MCF 10A (cell line): Measurements from ENCODE around the gene GPR75. TPM values are rescaled to one million over a fixed set of nuclear protein-coding genes. Genes with fewer than 3 reads are reported as not detected.

Experiments used
- BruUV-seq: library from RNA; stranded (reverse); fragments of 400-500 nt; replicated peaks from 2 replicates; lab custom pipeline; 2021; lab: Mats Ljungman, UMichigan
- CTCF ChIA-PET: fragments of 300-600 bp; sonication (Branson Sonifier 250); formaldehyde crosslinking; extraction: SDS; loops from one replicate; lab custom pipeline; 2021; ENCODE audit warnings: antibody characterized with exemption, inconsistent platforms; lab: Yijun Ruan, JAX
- POLR2A ChIA-PET: fragments of 300-600, 350-650 bp; sonication (Branson Sonifier 250); formaldehyde crosslinking; extraction: SDS; loops from one replicate; lab custom pipeline; 2020; ENCODE audit warnings: antibody characterized with exemption, inconsistent platforms; lab: Yijun Ruan, JAX
- DNase-seq: peaks from one replicate; pipeline ENCODE4 v3.0.0-alpha.2; 2018; ENCODE audit not compliant: unreplicated experiment
- H3K27ac Mint-ChIP-seq: one replicate; pipeline ENCODE4 v1.8.0; 2022; ENCODE audit warnings: mild to moderate bottlenecking, low read depth, mixed read lengths; ENCODE audit not compliant: unreplicated experiment
- H3K27me3 Mint-ChIP-seq: one replicate; pipeline ENCODE4 v1.8.0; 2022; ENCODE audit warnings: mixed read lengths; ENCODE audit not compliant: insufficient read depth, unreplicated experiment
- H3K36me3 Mint-ChIP-seq: one replicate; pipeline ENCODE4 v1.8.0; 2022; ENCODE audit warnings: mild to moderate bottlenecking, moderate library complexity, mixed read lengths; ENCODE audit not compliant: insufficient read depth, unreplicated experiment
- H3K4me1 Mint-ChIP-seq: one replicate; pipeline ENCODE4 v1.8.0; 2022; ENCODE audit warnings: mixed read lengths; ENCODE audit not compliant: insufficient read depth, unreplicated experiment
- H3K4me3 Mint-ChIP-seq: one replicate; pipeline ENCODE4 v1.8.0; 2022; ENCODE audit warnings: mild to moderate bottlenecking, moderate library complexity, mixed read lengths; ENCODE audit not compliant: unreplicated experiment
- H3K9me3 Mint-ChIP-seq: one replicate; pipeline ENCODE4 v1.8.0; 2022; ENCODE audit warnings: mixed read lengths; ENCODE audit not compliant: unreplicated experiment
- CTCF ChIP-seq: fragments of 200-600 bp; IDR thresholded peaks from one replicate; pipeline ENCODE4 v1.8.0; 2022; ENCODE audit warnings: antibody characterized with exemption, mild to moderate bottlenecking; ENCODE audit not compliant: unreplicated experiment
- intact Hi-C: fragments of 100-400 bp; cut with micrococcal nuclease; formaldehyde crosslinking; loops from 2 replicates; pipeline ENCODE4 v1.14.1; 2022
- total RNA-seq: library from RNA; stranded (reverse); gene quantifications from 2 replicates; pipeline ENCODE4 v1.2.3, GENCODE V29; 2022

The GPR75 gene
- total RNA-seq, 1 experiment from 2014 or later, result 4.0 TPM

GRCh38 chr2:53877112-53877511 is 17.3 kb upstream of the GPR75 start:
- Mint-ChIP-seq H3K4me1 (peaks cover 6% of the 10 kb centered on the region), H3K36me3 (peaks cover 69% of the 10 kb centered on the region), H3K27ac (no peak overlapping the region), H3K9me3 (no peaks in the 10 kb centered on the region), H3K4me3 (no peak overlapping the region), H3K27me3 (no peaks in the 10 kb centered on the region)
- TF ChIP-seq CTCF, result no peak
- no TSS peak for BruUV-seq
- no peak for DNase-seq
- intact Hi-C loops, result no loop called here
- POLR2A ChIA-PET, result interaction anchor here (0.7 to 1.3 kb wide), 2 partner anchors 12 to 64 kb away, joined by 3 to 4 read pairs; no protein-coding TSS in a partner anchor
- CTCF ChIA-PET, result interaction anchor here (0.7 kb wide), 1 partner anchor 19 kb away, joined by 3 read pairs; no protein-coding TSS in a partner anchor

DNA sequence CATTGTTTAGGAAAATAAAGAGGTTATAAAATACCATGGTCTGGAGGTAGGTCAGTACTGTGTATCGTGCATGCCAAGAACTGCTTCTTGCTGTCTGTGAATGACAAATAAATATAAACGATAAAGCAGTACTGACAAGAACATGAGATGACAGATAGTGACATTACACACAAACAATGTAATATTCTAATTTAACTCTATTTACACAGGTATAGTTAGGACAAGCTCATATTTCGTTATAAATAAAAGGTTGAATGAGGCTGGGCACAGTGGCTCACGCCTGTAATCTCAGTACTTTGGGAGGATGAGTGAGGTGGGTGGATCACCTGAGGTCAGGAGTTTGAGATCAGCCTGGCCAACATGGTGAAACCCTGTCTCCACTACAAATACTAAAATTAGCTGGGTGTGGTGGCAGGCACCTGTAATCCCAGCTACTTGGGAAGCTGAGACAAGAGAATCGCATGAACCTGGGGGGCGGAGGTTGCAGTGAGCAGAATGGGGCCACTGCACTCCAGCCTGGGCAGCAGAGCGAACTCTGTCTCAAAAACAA is 14.7 kb upstream of the GPR75 start:
- H3K9me3 Mint-ChIP-seq, result no peaks in the 10 kb centered on the region
- no peaks in the 10 kb centered on the region for H3K4me1 Mint-ChIP-seq
- no peak overlapping the region for H3K4me3 Mint-ChIP-seq
- TF ChIP-seq CTCF, result no peak
- H3K27me3 Mint-ChIP-seq, result no peaks in the 10 kb centered on the region
- intact Hi-C loops, result no loop called here
- no TSS peak for BruUV-seq
- DNase-seq, result no peak
- CTCF ChIA-PET, result interaction anchor here (0.6 to 1.4 kb wide), 3 partner anchors 11 to 1316 kb away, joined by 3 read pairs; no protein-coding TSS in a partner anchor
- peaks cover 90% of the 10 kb centered on the region for H3K36me3 Mint-ChIP-seq
- no peak overlapping the region for H3K27ac Mint-ChIP-seq
- POLR2A ChIA-PET, result no interaction called here

- no peaks in the 10 kb centered on the region for H3K9me3 Mint-ChIP-seq
- no peaks in the 10 kb centered on the region for H3K4me1 Mint-ChIP-seq
- CTCF ChIA-PET, result no interaction called here
- intact Hi-C loops, result no loop called here
- no peaks in the 10 kb centered on the region for H3K27me3 Mint-ChIP-seq
- no peak overlapping the region for H3K27ac Mint-ChIP-seq
- TF ChIP-seq CTCF, result no peak
- POLR2A ChIA-PET, result interaction anchor here (0.7 to 1.0 kb wide), 2 partner anchors 27 to 48 kb away, joined by 3 read pairs; no protein-coding TSS in a partner anchor
- no peak overlapping the region for H3K4me3 Mint-ChIP-seq
- no peak for DNase-seq
- H3K36me3 Mint-ChIP-seq, result peaks cover 75% of the 10 kb centered on the region
- BruUV-seq, result no TSS peak
Observed at GRCh38 chr2:53867773-53868172, 8.0 kb upstream of the GPR75 start.

- intact Hi-C loops, result no loop called here
- Mint-ChIP-seq H3K4me1 (no peaks in the 10 kb centered on the region), H3K9me3 (no peaks in the 10 kb centered on the region), H3K27me3 (no peaks in the 10 kb centered on the region), H3K4me3 (no peak overlapping the region), H3K36me3 (peaks cover 72% of the 10 kb centered on the region), H3K27ac (no peak overlapping the region)
- no peak for DNase-seq
- ChIA-PET POLR2A (interaction anchor here (1.0 to 1.2 kb wide), 2 partner anchors 27 to 45 kb away, joined by 3 read pairs; no protein-coding TSS in a partner anchor), CTCF (interaction anchor here (0.6 kb wide), 1 partner anchor 230 kb away, joined by 3 read pairs; no protein-coding TSS in a partner anchor)
- TF ChIP-seq CTCF, result no peak
- no TSS peak for BruUV-seq
Observed at GRCh38 chr2:53867169-53867568, 7.4 kb upstream of the GPR75 start.
